A375 (cell line): ENCODE results near the gene MTARC2. TPM values are rescaled to one million over a fixed set of nuclear protein-coding genes. Genes with fewer than 3 reads are reported as not detected.

ENCODE experiments used
- total RNA-seq: library from RNA; depleted of rRNA; stranded (reverse); fragments of >200 nt; shearing (Covaris generic); gene quantifications from 2 replicates; pipeline ENCODE4 v1.2.3, GENCODE V29; 2014; rRNA removed

The MTARC2 gene
- 0.64 and 3.5 TPM in 2 replicates for total RNA-seq

GRCh38 chr1:220748089-220748934, at the start of gene MTARC2:
MTARC2 (plus strand) TSS chr1:220748322; CDS start chr1:220748532, 210 bp downstream.

GRCh38 chr1:220786337-220787068, 38.4 kb downstream of the MTARC2 start, which contains the start of gene MTARC1:
MTARC1 (plus strand) TSS chr1:220786913; CDS start chr1:220786945, 32 bp downstream.

Other genes starting within 250 kb of the MTARC2 start
- 3.4 and 4.5 TPM in 2 replicates for gene MARK1, start 220.2 kb upstream of the MTARC2 start, total RNA-seq
- gene C1orf115, start 58.0 kb upstream of the MTARC2 start, total RNA-seq, result 0.48 and 0.68 TPM in 2 replicates
- 0.16 and 0.19 TPM in 2 replicates for gene MTARC1, start 38.6 kb downstream of the MTARC2 start, total RNA-seq
- gene HLX, start 131.1 kb downstream of the MTARC2 start, total RNA-seq, result 5.8 and 8.1 TPM in 2 replicates